ENCODE results near the gene POLR1E.

The POLR1E gene

GRCh38 chr9:37551468-37551867, 65.7 kb downstream of the POLR1E start:
- H4K20me1 ChIP-seq (ENCODE audit: insufficient read depth, low read length): 0 out of 2 replicates have a peak, but pooled peaks cover 7% of the 10 kb centered on the region
- no peak for ATAC-seq (ENCODE audit: insufficient read depth, low read depth)
- H3K36me3 ChIP-seq (ENCODE audit: insufficient read depth, low read length): no peaks in the 10 kb centered on the region
- no peaks in the 10 kb centered on the region for H3K27me3 ChIP-seq (ENCODE audit: insufficient read depth, low read length, poor library complexity)
- H3K9ac ChIP-seq (ENCODE audit: low read depth, low read length): no peak overlapping the region
- H3K79me2 ChIP-seq (ENCODE audit: insufficient read depth, low read length): no peaks in the 10 kb centered on the region
- H2AFZ ChIP-seq (ENCODE audit: low read depth, low read length): no peak overlapping the region
- TF ChIP-seq CTCF (IDR thresholded peaks at IDR 0.05; ENCODE audit: borderline replicate concordance, extremely low read depth, low read length, poor library complexity, severe bottlenecking) (no peak), EZH2 (IDR thresholded peaks at IDR 0.05; ENCODE audit: borderline replicate concordance, low read depth, low read length, severe bottlenecking) (no peak)
- H3K4me3 ChIP-seq (ENCODE audit: low read depth in 1 of 2, low read length in 2 of 2): no peak overlapping the region
- no peak overlapping the region for H3K4me2 ChIP-seq (ENCODE audit: insufficient read depth, low read length)
- H3K4me1 ChIP-seq (ENCODE audit: insufficient read depth, low read length): no peaks in the 10 kb centered on the region
- DNase-seq: no peak
- no peak overlapping the region for H3K27ac ChIP-seq (ENCODE audit: low read length)
- H3K9me3 ChIP-seq (ENCODE audit: insufficient read depth, low read length, severe bottlenecking): no peaks in the 10 kb centered on the region

GRCh38 chr9:37551888-37552287, 66.1 kb downstream of the POLR1E start:
- no peaks in the 10 kb centered on the region for H3K4me1 ChIP-seq (ENCODE audit: insufficient read depth, low read length)
- no peak overlapping the region for H3K9ac ChIP-seq (ENCODE audit: low read depth, low read length)
- H3K79me2 ChIP-seq (ENCODE audit: insufficient read depth, low read length): no peaks in the 10 kb centered on the region
- no peaks in the 10 kb centered on the region for H3K27me3 ChIP-seq (ENCODE audit: insufficient read depth, low read length, poor library complexity)
- H2AFZ ChIP-seq (ENCODE audit: low read depth, low read length): no peak overlapping the region
- no peak overlapping the region for H3K4me2 ChIP-seq (ENCODE audit: insufficient read depth, low read length)
- TF ChIP-seq CTCF (IDR thresholded peaks at IDR 0.05; ENCODE audit: borderline replicate concordance, extremely low read depth, low read length, poor library complexity, severe bottlenecking): no peak
- TF ChIP-seq EZH2 (IDR thresholded peaks at IDR 0.05; ENCODE audit: borderline replicate concordance, low read depth, low read length, severe bottlenecking): no peak
- H3K4me3 ChIP-seq (ENCODE audit: low read depth in 1 of 2, low read length in 2 of 2): no peak overlapping the region
- DNase-seq (no peak), ATAC-seq (ENCODE audit: insufficient read depth, low read depth) (no peak)
- no peaks in the 10 kb centered on the region for H3K9me3 ChIP-seq (ENCODE audit: insufficient read depth, low read length, severe bottlenecking)
- H3K27ac ChIP-seq (ENCODE audit: low read length): no peak overlapping the region
- 0 out of 2 replicates have a peak, but pooled peaks cover 7% of the 10 kb centered on the region for H4K20me1 ChIP-seq (ENCODE audit: insufficient read depth, low read length)
- no peaks in the 10 kb centered on the region for H3K36me3 ChIP-seq (ENCODE audit: insufficient read depth, low read length)

Measured in DND-41 (cell line).